ENCODE results near the gene LDLRAD4. TPM values are rescaled to one million over a fixed set of nuclear protein-coding genes. Genes with fewer than 3 reads are reported as not detected.

LDLRAD4 gene
- total and polyA plus RNA-seq, 9 of the 15 experiments (the other 6 are each of a cell fraction or from before 2014, with no cell fraction given) = 0.01 TPM; not detected in 8

- DNase-seq (ENCODE audit: extremely low read depth in 1 of 4, low spot score in 3 of 4) (no peak), FAIRE-seq (no peak), ATAC-seq (peak; percentile 25; the same call in 2 of the 3 replicates)
- Histone ChIP-seq H3K4me3 (no peak overlapping the region), H3K79me2 (ENCODE audit: control insufficient read depth, insufficient read depth, low read length) (no peaks in the 10 kb centered on the region), H3K36me3 (ENCODE audit: control insufficient read depth, insufficient read depth, low read length) (no peaks in the 10 kb centered on the region), H4K20me1 (replicated peaks; ENCODE audit: control insufficient read depth, insufficient read depth, low read length) (no peaks in the 10 kb centered on the region), H3K9me3 (replicated peaks; ENCODE audit: control insufficient read depth, insufficient read depth, low read depth, low read length) (no peaks in the 10 kb centered on the region), H3K9me1 (ENCODE audit: control insufficient read depth, insufficient read depth, low read length) (no peaks in the 10 kb centered on the region), H2AFZ (ENCODE audit: low read depth, low read length) (no peak overlapping the region), H3K9ac (ENCODE audit: insufficient read depth in 1 of 2, low read depth in 2 of 2, low read length in 2 of 2) (no peak overlapping the region), H3K27me3 (ENCODE audit: control insufficient read depth in 2 of 2, insufficient read depth in 2 of 2, low read length in 2 of 2) (peaks cover 32 to 52% of the 10 kb centered on the region in 2 experiments), H3K27ac (ENCODE audit: extremely low read depth, low read depth, low read length) (no peak overlapping the region), H3K4me1 (replicated peaks in 1 of 2; ENCODE audit: control insufficient read depth in 2 of 2, insufficient read depth in 2 of 2, low read length in 2 of 2) (peaks cover 0 to 12% of the 10 kb centered on the region in 2 experiments; a peak in 2 of 5 replicates), H3K4me2 (ENCODE audit: insufficient read depth, low read length) (no peak overlapping the region)
- intact Hi-C loops (cut with micrococcal nuclease) = no loop called here
- ChIA-PET POLR2A (no interaction called here), CTCF (ENCODE audit: low intra/inter-chr PET ratio) (no interaction called here)
- in situ Hi-C loops (cut with MboI) = no loop called here
- WGBS (ENCODE audit: insufficient coverage, low coverage, missing lambda C conversion rate) = 1% methylated on average over 14 of the region's 16 CpGs
- BruUV-seq (replicated peaks) = no TSS peak
- peak; percentile 47; the same call in 1 of the 2 replicates for TF ChIP-seq GABPA (tag; conservative IDR thresholded peaks at IDR 0.05; ENCODE audit: low read depth)
- TF ChIP-seq PBX2 (CRISPR knock-in tag; IDR thresholded peaks at IDR 0.05; ENCODE audit: low read depth) = no peak
- peak; percentile 79 for TF ChIP-seq PBX2 (tag; conservative IDR thresholded peaks at IDR 0.05; ENCODE audit: low read depth)
- no peak for TF ChIP-seq ZFP30 (CRISPR knock-in tag; IDR thresholded peaks at IDR 0.05; ENCODE audit: borderline replicate concordance)
- TF ChIP-seq KHSRP (IDR thresholded peaks at IDR 0.05) = no peak
- no peak for TF ChIP-seq ATF4 (CRISPR knock-in tag; IDR thresholded peaks at IDR 0.05)
- no peak for TF ChIP-seq DEAF1 (CRISPR knock-in tag; IDR thresholded peaks at IDR 0.05)
- TF ChIP-seq MAZ (CRISPR knock-in tag; conservative IDR thresholded peaks at IDR 0.05 in 1 of 2, IDR thresholded peaks at IDR 0.05 in 1 of 2) = 0 out of 4 replicates have a peak, but pooled peaks of 1 of the 2 experiments have one; percentile 15
- TF ChIP-seq RBM15 (IDR thresholded peaks at IDR 0.05; ENCODE audit: insufficient read depth, low read length) = no peak
- TF ChIP-seq MEIS2 (IDR thresholded peaks at IDR 0.05; ENCODE audit: partially characterized antibody) = peak; percentile 48
- peak; percentile 50; the same call in 1 of the 2 replicates for TF ChIP-seq PKNOX1 (IDR thresholded peaks at IDR 0.05)
- TF ChIP-seq KLF16 (IDR thresholded peaks at IDR 0.05) = no peak
- TF ChIP-seq NFIC (IDR thresholded peaks at IDR 0.05) = peak; percentile 34; the same call in 1 of the 2 replicates
- no peak for TF ChIP-seq ZBTB5 (IDR thresholded peaks at IDR 0.05)
Measured at GRCh38 chr18:13614641-13615288, 396.2 kb downstream of the LDLRAD4 start.

All from K562 (cell line).